Activated naive CD8-positive, alpha-beta T cell (primary cell): ENCODE data around the gene CYS1.
"Not testable (repeated sequence)": the region's sequence is repeated elsewhere in the genome, so short reads cannot be mapped to it uniquely, and the experiment has no call there.

ENCODE experiments used
- H3K27ac Mint-ChIP-seq: one replicate; pipeline ENCODE4 v1.8.0; 2021; ENCODE audit warnings: mixed read lengths
- H3K27me3 Mint-ChIP-seq: one replicate; pipeline ENCODE4 v1.8.0; 2021; ENCODE audit warnings: mixed read lengths
- H3K36me3 Mint-ChIP-seq: one replicate; pipeline ENCODE4 v1.8.0; 2021; ENCODE audit warnings: mixed read lengths
- H3K4me1 Mint-ChIP-seq: one replicate; pipeline ENCODE4 v1.8.0; 2021; ENCODE audit warnings: low read depth, mixed read lengths
- H3K4me3 Mint-ChIP-seq: one replicate; pipeline ENCODE4 v1.8.0; 2021; ENCODE audit warnings: mild to moderate bottlenecking, mixed read lengths
- H3K9me3 Mint-ChIP-seq: one replicate; pipeline ENCODE4 v1.8.0; 2021; ENCODE audit warnings: low read depth, mixed read lengths

The CYS1 gene

GRCh38 chr2:10027660-10028330, 52.4 kb downstream of the CYS1 start:
- Mint-ChIP-seq H3K36me3 (no peaks in the 10 kb centered on the region), H3K27ac (no peak overlapping the region), H3K4me3 (no peak overlapping the region), H3K27me3 (no peaks in the 10 kb centered on the region), H3K9me3 (no peaks in the 10 kb centered on the region), H3K4me1 (peaks cover 26% of the 10 kb centered on the region)

- no peak overlapping the region for H3K4me3 Mint-ChIP-seq
- no peak overlapping the region for H3K27ac Mint-ChIP-seq
- H3K36me3 Mint-ChIP-seq = no peaks in the 10 kb centered on the region
- peaks cover 26% of the 10 kb centered on the region for H3K4me1 Mint-ChIP-seq
- no peaks in the 10 kb centered on the region for H3K27me3 Mint-ChIP-seq
- no peaks in the 10 kb centered on the region for H3K9me3 Mint-ChIP-seq
Measured at GRCh38 chr2:10026940-10027569, 53.2 kb downstream of the CYS1 start.

GRCh38 chr2:10022966-10023662, 57.1 kb downstream of the CYS1 start:
- no peak overlapping the region for H3K4me3 Mint-ChIP-seq
- no peaks in the 10 kb centered on the region for H3K9me3 Mint-ChIP-seq
- H3K36me3 Mint-ChIP-seq = no peaks in the 10 kb centered on the region
- H3K27ac Mint-ChIP-seq = no peak overlapping the region
- H3K27me3 Mint-ChIP-seq = no peaks in the 10 kb centered on the region
- H3K4me1 Mint-ChIP-seq = peaks cover 6% of the 10 kb centered on the region

GRCh38 chr2:10022445-10022844, 57.8 kb downstream of the CYS1 start:
- no peaks in the 10 kb centered on the region for H3K27me3 Mint-ChIP-seq
- no peak overlapping the region for H3K4me3 Mint-ChIP-seq
- no peaks in the 10 kb centered on the region for H3K36me3 Mint-ChIP-seq
- H3K4me1 Mint-ChIP-seq = peaks cover 2% of the 10 kb centered on the region
- H3K27ac Mint-ChIP-seq = no peak overlapping the region
- H3K9me3 Mint-ChIP-seq = peaks cover 1% of the 10 kb centered on the region

GRCh38 chr2:10022041-10022421, 58.2 kb downstream of the CYS1 start:
- Mint-ChIP-seq H3K4me1 (no peaks in the 10 kb centered on the region), H3K4me3 (no peak overlapping the region), H3K9me3 (peaks cover 4% of the 10 kb centered on the region)

GRCh38 chr2:10019602-10020400, 60.4 kb downstream of the CYS1 start:
- Mint-ChIP-seq H3K9me3 (peaks cover 4% of the 10 kb centered on the region), H3K4me1 (no peaks in the 10 kb centered on the region), H3K4me3 (no peak overlapping the region), H3K27ac (no peak overlapping the region), H3K27me3 (no peaks in the 10 kb centered on the region), H3K36me3 (no peaks in the 10 kb centered on the region)

More at GRCh38 chr2:10022041-10022421, 58.2 kb downstream of the CYS1 start:
- H3K27me3 Mint-ChIP-seq = no peaks in the 10 kb centered on the region
- no peaks in the 10 kb centered on the region for H3K36me3 Mint-ChIP-seq
- no peak overlapping the region for H3K27ac Mint-ChIP-seq

- Mint-ChIP-seq H3K27ac (no peak overlapping the region), H3K36me3 (no peaks in the 10 kb centered on the region), H3K4me1 (no peaks in the 10 kb centered on the region), H3K27me3 (no peaks in the 10 kb centered on the region), H3K9me3 (peaks cover 4% of the 10 kb centered on the region), H3K4me3 (no peak overlapping the region)
Measured at GRCh38 chr2:10019174-10019573, 61.0 kb downstream of the CYS1 start.

GRCh38 chr2:10017313-10017941, 62.8 kb downstream of the CYS1 start:
- H3K4me3 Mint-ChIP-seq = no peak overlapping the region
- H3K4me1 Mint-ChIP-seq = no peaks in the 10 kb centered on the region
- H3K9me3 Mint-ChIP-seq = peaks cover 4% of the 10 kb centered on the region
- no peak overlapping the region for H3K27ac Mint-ChIP-seq
- no peaks in the 10 kb centered on the region for H3K36me3 Mint-ChIP-seq
- H3K27me3 Mint-ChIP-seq = no peaks in the 10 kb centered on the region

GRCh38 chr2:10016802-10017258, 63.4 kb downstream of the CYS1 start:
- Mint-ChIP-seq H3K27ac (no peak overlapping the region), H3K4me1 (no peaks in the 10 kb centered on the region), H3K36me3 (no peaks in the 10 kb centered on the region), H3K9me3 (peaks cover 4% of the 10 kb centered on the region), H3K27me3 (no peaks in the 10 kb centered on the region), H3K4me3 (no peak overlapping the region)

- Mint-ChIP-seq H3K36me3 (no peaks in the 10 kb centered on the region), H3K9me3 (peaks cover 4% of the 10 kb centered on the region), H3K27ac (no peak overlapping the region), H3K4me1 (no peaks in the 10 kb centered on the region), H3K4me3 (no peak overlapping the region), H3K27me3 (no peaks in the 10 kb centered on the region)
Measured at GRCh38 chr2:10016001-10016801, 64.0 kb downstream of the CYS1 start.

GRCh38 chr2:10015376-10015989, 64.7 kb downstream of the CYS1 start:
- H3K36me3 Mint-ChIP-seq, H3K4me3 Mint-ChIP-seq, H3K9me3 Mint-ChIP-seq, H3K27ac Mint-ChIP-seq, H3K4me1 Mint-ChIP-seq, H3K27me3 Mint-ChIP-seq: not testable (repeated sequence)

- Mint-ChIP-seq H3K4me1 (no peaks in the 10 kb centered on the region), H3K27me3 (no peaks in the 10 kb centered on the region), H3K4me3 (no peak overlapping the region), H3K9me3 (peaks cover 4% of the 10 kb centered on the region), H3K27ac (no peak overlapping the region), H3K36me3 (no peaks in the 10 kb centered on the region)
Measured at GRCh38 chr2:10014418-10015190, 65.6 kb downstream of the CYS1 start.
